ENCODE results near the gene SLC1A3.

SLC1A3 gene

DNA sequence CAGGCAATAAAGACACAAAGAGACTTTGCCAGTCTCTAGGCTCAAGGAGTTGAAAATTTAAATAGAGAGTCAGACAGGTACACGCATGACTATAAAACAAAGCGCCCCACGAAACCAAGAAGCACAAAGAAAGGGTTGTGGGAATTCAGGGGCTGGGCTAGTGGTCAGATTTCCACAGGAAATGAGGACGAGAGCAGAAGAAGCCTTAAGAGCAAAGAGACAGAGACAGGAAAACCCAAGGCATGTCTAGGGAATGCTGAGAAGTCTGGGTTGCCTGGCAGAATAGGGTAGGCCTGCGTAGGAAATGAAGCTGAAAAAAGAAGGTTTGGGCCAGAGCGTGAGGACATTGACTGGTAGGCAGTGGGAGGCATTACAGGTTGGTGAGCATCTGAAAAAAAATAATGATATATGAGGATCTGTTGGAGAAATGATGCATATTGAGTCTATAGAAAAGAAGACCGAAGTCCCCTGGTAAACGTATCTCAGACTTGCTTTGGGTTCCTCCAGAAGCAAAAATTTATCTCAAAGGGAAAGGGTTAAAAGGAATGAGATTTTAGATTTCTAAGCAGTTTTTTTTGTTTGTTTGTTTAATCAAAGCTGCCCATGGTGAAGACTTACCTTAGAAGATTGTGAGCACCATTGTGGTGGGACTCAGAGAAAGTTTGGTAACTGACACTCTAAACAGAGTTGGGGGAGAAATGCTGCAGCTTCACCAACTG, 51.8 kb downstream of the SLC1A3 start:
- DNase-seq = no peak

- no peak for DNase-seq
These were observed 53.0 kb downstream of the SLC1A3 start for GRCh38 chr5:36659411-36659810.

DNA sequence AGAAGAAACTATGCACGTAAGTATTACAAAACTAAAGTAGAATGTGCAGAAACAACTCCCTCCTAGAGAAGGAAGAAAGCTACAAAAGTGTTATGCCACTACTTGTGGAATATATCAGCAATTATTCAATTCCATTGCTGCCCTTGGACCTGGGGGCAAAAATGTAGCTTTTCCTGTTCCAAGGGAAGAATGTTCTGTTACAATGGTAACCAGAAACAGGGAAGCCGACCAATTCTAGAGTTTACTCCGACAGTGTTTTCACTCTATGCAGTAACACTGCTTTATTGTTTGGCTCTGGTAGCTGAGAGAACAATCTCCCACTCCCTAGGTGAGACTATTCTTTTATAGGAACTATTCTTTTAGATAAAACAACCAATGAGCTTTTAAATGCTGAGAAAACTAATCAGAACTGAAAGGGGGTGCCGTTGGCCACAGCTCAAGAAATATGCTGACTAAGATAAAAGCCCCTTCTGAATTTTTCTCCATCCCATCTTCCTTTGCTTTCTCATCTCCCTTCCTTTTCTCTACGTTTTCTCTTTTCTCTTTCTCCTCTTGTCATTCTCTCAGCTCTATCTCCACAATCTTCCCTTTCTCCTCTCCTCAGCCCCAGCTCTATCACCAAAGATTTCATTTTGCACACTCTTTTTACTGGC, 54.1 kb downstream of the SLC1A3 start:
- no peak for DNase-seq

DNA sequence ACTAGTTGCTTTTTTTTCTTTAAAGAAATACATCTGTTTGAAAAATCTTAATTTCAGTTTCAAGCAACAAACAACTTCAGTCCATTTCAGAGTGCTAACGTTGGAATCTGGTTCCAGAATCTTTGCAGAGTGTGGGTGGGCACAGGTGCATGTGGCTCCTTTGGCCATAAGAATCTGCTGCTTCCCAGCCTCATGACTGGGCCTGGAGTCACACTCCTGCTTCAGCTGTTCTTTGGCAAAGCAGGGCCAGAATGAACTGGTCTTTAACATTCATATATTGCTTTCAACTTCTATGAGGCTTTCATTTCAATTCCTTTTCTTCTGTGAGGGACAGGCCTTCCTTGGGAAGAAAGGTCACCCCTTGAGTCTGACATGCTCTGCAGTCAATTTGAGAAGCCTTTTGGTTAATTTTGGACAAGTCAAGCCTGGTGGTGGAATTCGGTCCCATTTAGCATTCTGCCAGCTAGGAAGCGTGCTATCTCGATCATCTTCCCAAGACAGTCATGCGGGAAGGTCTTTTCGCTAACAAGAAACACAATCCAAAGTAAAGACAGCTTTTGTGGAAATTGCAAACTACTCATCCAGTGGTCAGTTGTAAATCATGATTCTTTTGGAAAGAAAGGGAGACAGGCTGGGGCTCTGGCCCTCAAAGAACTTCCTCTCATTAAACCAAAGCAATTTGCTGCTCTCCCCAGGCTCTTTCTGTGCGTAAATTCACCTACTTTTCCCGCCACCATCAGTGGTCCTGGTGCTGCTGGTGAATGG, 55.2 kb downstream of the SLC1A3 start:
- no peak for DNase-seq

DNA sequence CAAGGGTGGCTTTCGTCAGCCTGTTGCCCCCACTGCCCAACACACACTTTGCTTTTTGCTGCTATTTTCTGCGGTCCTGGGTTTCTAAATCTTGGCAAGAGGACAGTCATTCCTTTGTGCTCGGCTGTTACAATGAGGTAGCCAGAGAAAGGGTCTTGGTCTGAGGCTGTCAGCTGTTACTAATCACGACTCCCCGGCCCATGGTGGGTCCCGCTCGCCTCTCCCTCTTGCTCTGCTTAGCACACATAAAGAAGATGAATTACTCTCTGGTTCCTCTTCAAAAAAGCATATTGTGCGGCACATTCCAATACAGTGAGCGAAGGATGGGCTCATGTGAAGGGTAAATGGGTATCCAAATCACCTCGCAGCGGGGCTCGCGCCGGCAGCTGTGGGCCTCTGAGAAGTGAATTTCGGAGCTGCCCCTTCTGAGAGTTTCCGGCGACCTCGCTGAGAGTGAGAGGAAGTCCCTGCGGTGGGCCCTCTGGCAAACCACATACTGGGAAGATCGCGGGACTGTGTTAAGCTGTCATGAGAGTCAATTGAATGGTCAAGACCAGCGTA, 56.0 kb downstream of the SLC1A3 start:
- DNase-seq = no peak

DNA sequence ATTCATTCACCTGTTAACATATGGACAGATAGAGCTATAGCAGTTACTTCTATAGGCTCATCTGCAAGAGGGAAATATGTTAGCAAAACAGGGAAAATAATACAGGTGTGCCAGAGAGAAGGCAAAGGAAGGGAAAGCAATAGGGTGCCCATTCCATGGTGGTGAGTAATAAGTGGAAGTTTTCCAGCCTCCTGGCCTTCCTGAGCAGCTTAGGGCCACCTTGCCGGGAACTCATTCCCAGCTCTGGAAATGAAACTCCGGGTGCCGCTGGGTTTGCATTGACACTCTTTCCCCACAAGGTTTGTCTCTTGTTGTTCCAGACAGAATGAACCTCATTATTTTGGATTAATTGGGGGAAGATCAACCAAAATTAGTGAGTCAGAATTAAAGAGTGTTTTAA, 58.4 kb downstream of the SLC1A3 start:
- no peak for DNase-seq

GRCh38 chr5:36665628-36666027, 59.2 kb downstream of the SLC1A3 start:
- DNase-seq = no peak

DNA sequence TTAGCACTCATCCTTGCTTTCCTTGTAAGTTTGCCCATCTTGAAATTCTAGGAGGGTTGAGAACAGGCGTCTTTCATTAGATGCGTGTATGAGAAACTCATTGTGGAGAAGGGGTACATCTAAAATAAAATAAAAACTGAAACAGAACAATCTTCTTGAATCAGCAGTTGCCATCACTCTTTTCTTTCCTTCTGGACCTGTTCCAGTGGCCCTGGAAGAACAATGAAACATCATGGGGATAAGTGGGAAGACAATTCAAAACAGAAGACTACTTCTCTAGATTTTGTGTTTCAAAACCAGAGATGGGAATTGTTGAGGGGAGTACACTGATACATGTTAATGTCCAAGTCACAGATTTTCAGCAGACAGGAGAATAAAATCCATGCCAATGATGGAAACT, 59.9 kb downstream of the SLC1A3 start:
- no peak for DNase-seq

DNA sequence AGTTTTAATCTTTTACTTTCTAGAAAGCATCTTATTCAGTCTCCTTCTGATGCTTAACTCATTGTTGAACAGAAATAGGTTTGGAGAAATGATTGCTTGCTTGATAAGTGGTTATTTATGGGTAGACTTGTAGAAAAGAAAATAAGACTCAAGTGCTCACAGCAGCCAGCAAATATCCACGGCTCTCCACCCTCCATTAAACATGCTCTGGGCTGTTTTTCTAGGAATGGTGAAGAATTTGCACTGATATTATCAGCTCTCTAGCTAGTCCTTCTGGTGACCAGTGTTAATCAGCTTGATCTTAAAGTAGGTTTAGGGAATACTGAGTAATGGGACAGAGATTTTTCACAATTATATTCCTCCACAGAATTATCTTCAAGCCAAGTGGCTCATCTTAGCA, 60.6 kb downstream of the SLC1A3 start:
- no peak for DNase-seq

DNA sequence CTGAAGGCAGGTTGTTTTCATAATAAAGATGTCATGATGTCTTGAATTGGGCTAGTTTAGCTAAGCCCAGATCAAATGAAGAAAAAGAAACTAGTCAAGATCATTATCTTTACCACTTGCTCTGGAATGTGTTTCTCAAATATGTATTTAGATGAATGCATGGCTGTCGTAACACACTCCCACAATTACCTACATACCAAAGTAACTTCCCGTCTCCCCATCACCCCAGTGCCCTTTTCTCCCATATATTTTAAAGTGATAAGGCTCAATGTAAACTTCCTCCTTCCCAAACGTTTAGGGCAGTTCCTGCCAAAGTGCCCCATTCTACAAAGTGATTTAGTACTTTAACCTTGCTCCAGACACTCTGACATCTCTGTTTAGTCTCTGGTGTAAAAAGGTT, 61.4 kb downstream of the SLC1A3 start:
- DNase-seq = no peak

GRCh38 chr5:36669015-36669651, 62.7 kb downstream of the SLC1A3 start:
- no peak for DNase-seq

GRCh38 chr5:36670548-36670947, 64.1 kb downstream of the SLC1A3 start:
- DNase-seq = no peak

GRCh38 chr5:36675282-36675681, 68.9 kb downstream of the SLC1A3 start:
- no peak for DNase-seq

GRCh38 chr5:36679221-36679989, 73.0 kb downstream of the SLC1A3 start:
- DNase-seq = no peak

- no peak for DNase-seq
These were observed 73.7 kb downstream of the SLC1A3 start for GRCh38 chr5:36680066-36680465.

- DNase-seq = no peak
These were observed 75.3 kb downstream of the SLC1A3 start for GRCh38 chr5:36681711-36682110.

DNA sequence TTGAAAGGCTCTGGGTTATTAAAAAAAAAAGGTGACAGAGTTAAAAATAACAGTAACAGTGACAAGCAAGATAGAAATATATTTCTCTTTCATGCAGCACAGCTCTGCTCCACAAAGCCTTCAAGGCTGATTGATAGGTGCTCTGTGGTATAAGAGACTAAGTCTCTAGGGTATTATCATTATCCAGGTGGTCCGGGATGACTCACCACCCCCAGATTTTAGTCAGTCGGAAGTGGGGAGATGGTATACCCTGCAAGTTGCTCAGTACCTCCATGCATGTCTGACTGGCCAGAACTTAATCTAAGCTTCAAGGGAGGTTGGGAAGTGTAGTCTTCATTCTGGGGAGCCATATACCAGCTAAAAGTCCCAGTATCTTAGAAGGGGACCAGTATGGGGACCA, 76.1 kb downstream of the SLC1A3 start:
- no peak for DNase-seq

DNA sequence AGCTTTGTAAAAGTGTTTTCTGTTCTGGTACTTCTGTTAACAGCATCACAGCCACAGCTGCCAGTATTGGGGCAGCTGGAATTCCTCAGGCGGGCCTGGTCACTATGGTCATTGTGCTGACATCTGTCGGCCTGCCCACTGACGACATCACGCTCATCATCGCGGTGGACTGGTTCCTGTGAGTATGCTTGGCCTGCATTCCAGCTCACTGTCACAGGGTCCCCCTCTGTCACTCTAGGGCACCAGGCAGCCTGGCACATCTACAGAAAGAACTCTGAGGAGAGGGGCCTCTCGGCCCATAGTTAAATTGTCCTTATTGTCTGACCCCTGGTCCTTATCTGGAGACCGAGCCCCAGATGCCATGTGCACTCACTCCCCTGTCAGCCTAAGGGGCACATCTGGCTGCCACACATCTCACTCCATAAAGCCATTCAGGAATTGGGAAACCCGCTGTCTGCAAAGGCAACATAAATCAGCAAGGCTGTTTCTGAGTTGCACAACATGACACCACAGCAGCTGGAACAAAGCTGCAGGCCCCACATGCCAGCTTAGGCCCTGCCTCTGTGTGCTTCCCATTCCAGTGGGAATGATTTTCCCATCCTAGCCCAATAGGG, 77.5 kb downstream of the SLC1A3 start:
- no peak for DNase-seq

GRCh38 chr5:36685631-36686288, 79.4 kb downstream of the SLC1A3 start:
- no peak for DNase-seq

DNA sequence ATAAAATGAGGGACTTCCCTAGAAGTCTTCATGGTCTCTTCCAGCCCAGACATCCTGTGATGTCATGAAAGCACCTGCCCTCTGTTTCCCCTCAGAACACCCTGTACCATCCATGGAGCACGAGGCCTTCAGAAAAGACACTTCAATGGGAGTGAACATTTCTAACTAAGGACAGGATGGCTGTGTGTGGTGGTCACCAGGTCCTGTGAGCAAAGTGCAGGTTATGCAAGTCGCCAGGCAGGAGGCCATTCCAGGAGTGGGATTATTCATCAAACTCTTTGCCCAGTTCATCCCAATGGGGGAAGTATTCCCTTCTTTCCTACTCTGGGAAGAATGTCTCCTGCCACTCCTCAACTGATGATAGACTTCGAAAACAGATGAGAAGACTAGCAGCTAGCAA, 80.5 kb downstream of the SLC1A3 start:
- no peak for DNase-seq

DNA sequence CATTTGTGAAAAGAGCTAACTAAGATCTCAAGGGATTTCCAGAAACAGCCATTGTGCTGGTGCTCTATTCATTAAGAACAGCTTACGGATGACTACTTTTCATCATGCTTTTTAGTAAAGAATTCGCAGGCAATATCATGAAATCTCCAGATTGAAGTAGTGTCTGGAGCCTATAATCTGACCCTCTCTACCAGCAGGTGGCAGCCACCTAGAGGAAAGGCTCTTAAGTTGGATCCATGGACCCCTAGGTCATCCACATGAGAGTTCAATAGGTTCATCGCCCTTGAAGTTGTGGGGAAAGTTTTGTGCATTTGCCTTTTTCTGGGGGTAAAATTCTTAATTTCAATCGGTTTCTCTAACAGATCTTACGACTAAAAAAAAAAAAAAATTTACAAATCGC, 82.3 kb downstream of the SLC1A3 start:
- peak; percentile 30 for DNase-seq

Data from activated CD4-positive, alpha-beta T cell treated with anti-CD3 and anti-CD28 coated beads for 48 hours (primary cell).